ENCODE results near the gene CUL7.
"Not testable (repeated sequence)": the region's sequence is repeated elsewhere in the genome, so short reads cannot be mapped to it uniquely, and the experiment has no call there.

CUL7 gene

GRCh38 chr6:43006251-43006650 lies 47.4 kb downstream of the CUL7 start:
- TF ChIP-seq ZNF274 (IDR thresholded peaks at IDR 0.05; ENCODE audit: low read depth, low read length) = no peak
- H3K4me3 ChIP-seq (ENCODE audit: low read length) = no peak overlapping the region

GRCh38 chr6:43005844-43006243 lies 47.8 kb downstream of the CUL7 start:
- TF ChIP-seq ZNF274 (IDR thresholded peaks at IDR 0.05; ENCODE audit: low read depth, low read length) = no peak
- H3K4me3 ChIP-seq (ENCODE audit: low read length) = no peak overlapping the region

- TF ChIP-seq ZNF274 (IDR thresholded peaks at IDR 0.05; ENCODE audit: low read depth, low read length) = no peak
- no peak overlapping the region for H3K4me3 ChIP-seq (ENCODE audit: low read length)
Observed at GRCh38 chr6:43001843-43002242, 51.8 kb downstream of the CUL7 start.

GRCh38 chr6:42998205-42998604 lies 55.4 kb downstream of the CUL7 start:
- H3K4me3 ChIP-seq (ENCODE audit: low read length) = not testable (repeated sequence)

- TF ChIP-seq ZNF274 (IDR thresholded peaks at IDR 0.05; ENCODE audit: low read depth, low read length) = no peak
- no peak overlapping the region for H3K4me3 ChIP-seq (ENCODE audit: low read length)
Observed at GRCh38 chr6:42996513-42996912, 57.1 kb downstream of the CUL7 start.

- no peak for TF ChIP-seq ZNF274 (IDR thresholded peaks at IDR 0.05; ENCODE audit: low read depth, low read length)
Observed at GRCh38 chr6:42993445-42993844, 60.2 kb downstream of the CUL7 start.

GRCh38 chr6:42989923-42990322 lies 63.7 kb downstream of the CUL7 start:
- H3K4me3 ChIP-seq (ENCODE audit: low read length) = no peak overlapping the region
- no peak for TF ChIP-seq ZNF274 (IDR thresholded peaks at IDR 0.05; ENCODE audit: low read depth, low read length)

More at GRCh38 chr6:42993445-42993844, 60.2 kb downstream of the CUL7 start:
- H3K4me3 ChIP-seq (ENCODE audit: low read length) = no peak overlapping the region

- no peak for TF ChIP-seq ZNF274 (IDR thresholded peaks at IDR 0.05; ENCODE audit: low read depth, low read length)
- H3K4me3 ChIP-seq (ENCODE audit: low read length) = no peak overlapping the region
Observed at GRCh38 chr6:42988486-42989020, 65.1 kb downstream of the CUL7 start.

Measured in GM08714 (cell line).